ENCODE data around the gene PLA2G6.

DNA sequence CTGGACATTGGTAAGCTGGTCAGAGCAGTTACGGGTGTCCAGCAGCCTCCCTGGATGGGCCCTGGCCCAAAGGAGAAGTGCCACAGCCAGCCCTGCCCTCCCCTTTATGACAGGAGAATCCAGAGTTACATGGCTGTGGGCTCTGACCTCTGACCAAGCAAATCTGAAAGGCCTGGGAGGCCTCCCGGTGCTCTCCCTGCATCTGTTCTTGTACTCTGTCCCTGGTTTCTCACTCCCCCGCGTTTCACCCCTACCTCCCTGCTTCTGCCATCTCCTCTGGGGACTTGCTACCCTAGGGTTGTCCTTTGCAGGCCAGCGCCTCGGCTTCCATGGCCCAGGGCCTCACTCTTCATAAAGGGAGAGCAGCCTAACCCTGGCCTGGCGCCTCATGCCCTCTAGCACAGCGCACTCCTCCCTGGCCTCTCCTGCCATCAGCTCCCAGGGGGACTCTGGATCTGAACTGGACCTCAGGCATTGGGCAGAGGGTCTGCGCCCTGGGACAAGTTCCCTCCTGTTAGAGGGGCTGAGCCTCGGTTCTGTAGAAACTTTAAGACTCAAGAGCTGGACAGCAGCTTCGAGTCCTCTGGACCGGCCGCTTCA is 113.8 kb downstream of the PLA2G6 start:
- no peak for TF ChIP-seq EZH2 (IDR thresholded peaks at IDR 0.05; ENCODE audit: low read length, unreplicated experiment)
- TF ChIP-seq EZH2phosphoT487 (IDR thresholded peaks at IDR 0.05; ENCODE audit: borderline replicate concordance, low read length) = no peak

Measured in PC-3 (cell line).